Measurements from ENCODE around the gene CYP46A1. TPM values are rescaled to one million over a fixed set of nuclear protein-coding genes. Genes with fewer than 3 reads are reported as not detected.

CYP46A1 gene
- total RNA-seq, 1 experiment from 2014 or later = 0.06 TPM

DNA sequence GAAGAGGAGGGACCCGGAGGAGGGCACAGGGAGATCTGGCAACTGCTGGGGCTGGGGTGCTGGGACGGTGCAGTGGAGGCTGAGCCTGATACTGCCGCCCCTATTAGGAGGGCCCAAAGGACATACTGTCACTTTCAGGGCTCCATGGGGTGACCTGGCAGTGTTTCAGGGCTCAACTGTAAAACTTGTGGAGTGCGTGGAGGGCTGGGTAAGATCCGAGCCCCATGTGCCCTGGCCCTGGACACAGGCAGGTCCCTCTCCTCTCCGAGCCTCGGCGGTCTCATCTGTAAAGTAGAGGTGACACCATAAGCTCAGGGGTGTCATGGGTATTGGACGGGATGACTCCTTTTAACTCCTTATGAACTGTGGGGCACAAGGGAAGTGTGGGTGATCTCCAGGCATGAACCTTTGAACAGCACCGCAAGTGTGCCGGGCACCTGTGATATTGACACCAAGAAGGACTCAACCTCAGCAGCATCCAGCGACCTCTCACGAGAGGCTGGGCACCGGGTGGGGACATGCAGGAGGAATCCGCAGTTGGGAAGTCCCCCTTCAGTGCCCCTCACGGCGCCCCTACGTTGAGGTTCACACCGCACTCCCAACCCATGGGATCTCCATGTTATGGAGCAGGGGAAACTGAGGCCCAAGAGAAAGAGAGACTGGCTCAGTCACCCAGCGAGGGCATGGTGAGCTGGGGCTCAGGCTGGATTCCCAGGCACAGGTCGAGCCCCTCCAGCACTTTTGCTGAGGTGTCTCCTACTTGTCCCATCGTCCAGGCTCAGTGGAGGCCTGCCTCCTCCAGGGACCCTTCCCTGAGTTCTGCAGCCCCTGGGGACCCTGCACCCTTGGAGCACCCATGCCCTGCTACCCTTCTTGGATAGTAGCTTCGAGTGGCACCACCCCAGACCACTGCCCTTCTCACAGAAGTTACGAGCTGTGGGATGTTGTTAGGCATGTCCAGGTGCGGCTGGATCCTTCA, 58.7 kb downstream of the CYP46A1 start:
- no peak for DNase-seq (ENCODE audit: low read depth)

DNA sequence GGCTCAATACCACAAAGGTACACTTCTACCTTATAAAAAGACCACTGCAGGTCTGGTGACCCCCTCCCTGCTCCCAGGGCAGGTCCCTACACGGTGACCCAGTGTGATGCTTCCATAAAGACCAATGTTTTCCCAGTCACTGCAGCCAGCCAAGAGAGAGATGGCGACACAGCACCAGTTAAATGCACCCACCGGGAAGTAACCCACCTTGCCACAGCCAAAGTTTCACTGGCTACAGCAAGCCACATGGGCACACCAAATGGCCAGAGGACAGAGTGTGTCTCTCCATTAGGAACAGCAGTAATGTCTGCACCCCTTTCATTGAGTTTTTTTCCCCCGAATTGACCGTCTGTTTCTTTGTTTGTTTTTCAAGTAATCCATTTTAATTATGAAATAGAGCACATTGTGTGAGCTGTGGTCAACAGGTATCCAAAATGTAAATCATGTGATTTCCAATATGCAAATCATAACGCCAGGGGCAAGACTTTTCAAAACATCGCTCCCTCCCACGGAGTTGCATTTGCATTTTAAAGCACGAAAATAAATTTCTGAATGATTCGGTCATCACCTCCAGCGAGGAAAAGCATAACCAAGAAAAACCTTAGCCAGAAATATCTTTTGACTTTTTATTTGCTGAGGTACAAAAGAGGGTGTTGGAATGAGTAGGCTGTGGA, 60.2 kb downstream of the CYP46A1 start:
- DNase-seq (ENCODE audit: low read depth) = peak; percentile 88

DNA sequence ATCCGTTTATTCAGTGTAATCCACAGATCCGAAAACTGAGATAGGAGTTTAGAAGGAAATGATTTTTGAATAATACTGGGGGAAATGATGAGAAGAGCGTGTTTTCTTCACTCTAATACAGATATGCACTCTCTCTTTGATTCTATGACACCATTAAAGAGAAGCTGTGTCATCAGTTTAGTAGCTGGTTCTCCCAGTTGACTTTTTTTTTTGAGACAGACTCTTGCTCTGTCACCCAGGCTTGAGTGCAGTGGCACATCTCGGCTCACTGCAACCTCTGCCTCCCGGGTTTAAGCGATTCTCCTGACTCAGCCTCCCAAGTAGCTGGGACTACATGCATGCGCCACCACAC, 60.8 kb downstream of the CYP46A1 start:
- no peak for DNase-seq (ENCODE audit: low read depth)

DNA sequence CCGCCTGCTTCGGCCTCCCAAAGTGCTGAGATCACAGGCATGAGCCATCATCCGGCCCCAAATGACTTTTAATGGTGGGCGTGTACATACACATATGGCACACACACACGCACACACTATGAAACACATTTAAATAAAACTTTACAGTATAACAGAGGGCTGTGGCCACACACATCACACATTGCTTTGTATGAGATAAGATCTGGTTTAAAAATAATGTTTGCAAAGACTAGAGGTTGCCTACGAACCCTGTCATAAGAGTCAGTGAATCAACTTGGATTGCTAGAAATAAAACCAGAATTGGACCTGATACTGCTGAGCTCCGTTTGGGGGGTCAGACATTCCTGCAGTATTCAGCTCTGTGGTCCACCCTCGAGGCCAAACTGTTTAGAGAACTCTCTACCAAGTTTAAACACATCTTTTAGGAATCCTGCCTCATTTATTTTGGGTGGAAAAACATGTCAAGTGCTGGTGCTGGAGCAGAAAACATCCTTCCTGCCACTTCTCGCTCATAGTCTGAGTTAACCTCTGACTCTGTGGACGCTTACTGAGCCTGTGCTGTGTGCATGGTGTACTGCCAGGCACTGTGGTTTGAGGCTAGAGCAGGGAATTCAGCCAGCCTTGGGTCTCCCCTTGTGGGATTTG, 61.3 kb downstream of the CYP46A1 start:
- DNase-seq (ENCODE audit: low read depth) = peak; percentile 93

DNA sequence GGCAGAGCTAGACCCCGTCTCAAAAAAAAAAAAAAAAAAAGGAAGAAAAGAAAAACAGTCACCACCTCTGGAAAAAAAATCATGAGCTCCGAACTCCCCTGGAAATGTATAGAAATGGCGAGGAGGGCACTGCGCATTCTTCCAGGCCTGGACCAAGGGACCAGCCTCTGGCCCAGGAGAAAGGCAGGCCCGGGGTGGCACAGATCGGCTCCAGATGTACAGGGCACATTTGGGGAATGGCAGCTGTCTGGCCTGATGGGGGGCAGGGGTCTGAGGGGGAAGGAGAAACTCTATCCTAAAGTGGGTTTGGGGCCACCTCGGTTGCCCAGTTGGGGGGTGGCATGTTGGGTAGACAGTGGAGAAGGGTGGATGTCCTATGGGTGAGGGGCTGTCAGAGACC, 63.1 kb downstream of the CYP46A1 start:
- no peak for DNase-seq (ENCODE audit: low read depth)

DNA sequence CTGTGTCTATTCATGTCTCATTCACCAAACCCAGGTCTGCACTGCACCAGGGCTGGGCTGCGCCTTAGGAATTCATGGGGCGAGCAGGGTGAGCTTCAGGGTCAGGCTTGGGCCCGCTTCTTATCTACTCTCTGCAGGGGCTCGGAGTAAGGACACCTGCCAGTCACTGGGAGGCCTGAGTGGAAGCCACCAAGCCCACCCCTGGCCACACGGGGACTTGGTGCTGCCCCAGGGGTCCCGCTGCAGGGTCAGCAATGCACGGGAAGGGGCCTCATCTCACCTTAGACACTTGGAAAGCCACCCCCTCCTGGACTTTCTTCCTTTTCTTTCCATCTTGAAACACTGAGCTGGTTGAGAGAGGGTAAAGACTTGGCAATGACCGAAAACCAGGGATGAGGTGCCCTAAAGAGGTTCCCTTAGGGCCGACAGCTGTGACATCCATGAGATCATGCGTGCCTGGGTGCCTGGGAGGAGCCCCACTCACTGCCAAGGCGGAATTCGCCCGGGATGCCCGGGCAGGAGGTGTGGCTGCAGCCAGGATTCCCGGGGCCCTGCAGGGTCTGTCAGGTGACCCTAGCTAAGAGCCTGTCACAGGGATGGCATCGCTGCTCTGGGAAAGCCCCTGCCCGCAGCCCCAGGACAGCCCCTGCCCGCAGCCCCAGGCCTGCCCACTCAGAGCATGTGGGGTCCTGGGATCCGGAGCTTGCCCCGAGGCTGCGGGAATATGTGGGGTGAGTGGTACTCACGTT, 63.7 kb downstream of the CYP46A1 start:
- DNase-seq (ENCODE audit: low read depth) = no peak

DNA sequence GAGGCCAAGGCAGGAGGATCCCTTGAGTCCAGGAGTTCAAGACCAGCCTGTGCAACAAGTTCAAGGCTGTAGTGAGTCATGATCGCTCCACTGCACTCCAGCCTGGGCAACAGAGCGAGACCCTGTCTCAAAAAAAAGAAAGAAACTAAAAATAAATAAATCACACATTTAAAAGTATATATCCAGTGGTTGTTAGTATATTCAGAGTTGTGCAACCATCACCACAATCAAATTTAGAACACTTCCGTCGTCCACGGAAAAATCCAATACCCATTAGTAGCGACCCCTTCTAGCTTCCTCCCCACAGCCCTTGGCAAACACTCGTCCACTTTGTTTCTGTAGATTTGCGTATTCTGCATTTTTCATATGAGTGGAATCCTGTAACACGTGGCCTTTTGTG, 64.4 kb downstream of the CYP46A1 start:
- no peak for DNase-seq (ENCODE audit: low read depth)

DNA sequence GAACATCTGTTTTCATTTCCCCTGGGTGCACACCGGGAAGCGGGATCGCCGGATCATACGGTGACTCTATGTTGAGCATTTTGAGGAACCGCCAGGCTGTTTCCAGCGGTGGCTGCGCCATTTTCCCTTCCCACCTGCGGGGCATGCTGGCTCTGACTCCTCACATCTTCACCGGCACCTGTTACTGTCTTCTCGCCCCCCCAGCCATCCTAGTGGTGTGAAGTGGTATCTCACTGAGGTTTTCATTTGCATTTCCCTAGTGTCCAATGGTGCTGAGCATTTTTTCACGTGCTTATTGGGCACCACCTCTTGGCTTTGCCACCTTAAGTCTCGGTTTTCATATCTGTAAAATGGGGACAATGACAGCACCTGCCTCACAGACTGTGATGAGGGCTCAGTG, 65.0 kb downstream of the CYP46A1 start:
- DNase-seq (ENCODE audit: low read depth) = no peak

DNA sequence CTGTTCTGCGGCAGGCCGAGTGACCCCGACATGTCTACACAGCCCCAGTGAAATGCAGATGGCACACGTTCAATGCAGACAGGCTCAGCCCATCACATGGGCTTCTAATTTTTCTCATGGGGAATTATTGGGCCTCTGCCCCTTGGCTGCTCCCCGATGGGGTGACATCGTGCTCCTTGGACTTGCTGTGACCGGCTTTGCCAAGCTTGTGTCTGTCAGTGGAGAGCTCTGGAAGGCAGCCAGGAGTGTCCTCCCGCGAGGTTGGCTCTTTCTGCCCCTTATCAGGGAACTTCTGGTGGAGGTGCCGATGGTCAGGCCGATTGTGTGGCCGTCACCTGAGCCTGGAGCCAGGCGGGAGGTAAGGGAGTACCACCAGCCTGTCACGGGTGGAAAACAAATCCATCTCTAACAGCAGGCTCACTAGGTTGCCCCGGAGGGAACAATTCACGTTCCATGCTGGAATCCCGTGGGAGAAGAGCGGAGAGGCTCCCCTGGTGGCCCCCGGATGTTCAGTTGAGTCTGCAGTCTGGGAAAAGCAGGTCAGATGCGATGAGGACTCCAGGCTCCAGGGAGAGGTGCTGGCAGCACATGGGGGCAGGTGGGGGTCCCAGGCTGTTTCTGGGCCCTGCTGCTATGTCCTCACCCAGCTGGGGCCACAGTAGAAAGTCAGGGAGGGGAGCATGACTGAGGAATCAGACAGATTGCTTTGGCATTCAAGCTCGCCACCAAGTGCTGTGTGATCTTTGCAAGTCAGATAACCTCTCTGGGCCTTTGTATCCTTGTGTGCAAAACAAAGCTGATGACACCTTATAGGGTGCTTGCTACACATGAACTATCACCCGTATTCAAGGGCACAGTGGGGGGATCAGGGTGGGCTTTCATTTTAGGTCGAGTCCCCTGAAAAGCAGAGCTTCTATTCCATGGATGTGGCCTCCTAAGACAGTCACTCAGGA, 65.9 kb downstream of the CYP46A1 start:
- DNase-seq (ENCODE audit: low read depth) = no peak

DNA sequence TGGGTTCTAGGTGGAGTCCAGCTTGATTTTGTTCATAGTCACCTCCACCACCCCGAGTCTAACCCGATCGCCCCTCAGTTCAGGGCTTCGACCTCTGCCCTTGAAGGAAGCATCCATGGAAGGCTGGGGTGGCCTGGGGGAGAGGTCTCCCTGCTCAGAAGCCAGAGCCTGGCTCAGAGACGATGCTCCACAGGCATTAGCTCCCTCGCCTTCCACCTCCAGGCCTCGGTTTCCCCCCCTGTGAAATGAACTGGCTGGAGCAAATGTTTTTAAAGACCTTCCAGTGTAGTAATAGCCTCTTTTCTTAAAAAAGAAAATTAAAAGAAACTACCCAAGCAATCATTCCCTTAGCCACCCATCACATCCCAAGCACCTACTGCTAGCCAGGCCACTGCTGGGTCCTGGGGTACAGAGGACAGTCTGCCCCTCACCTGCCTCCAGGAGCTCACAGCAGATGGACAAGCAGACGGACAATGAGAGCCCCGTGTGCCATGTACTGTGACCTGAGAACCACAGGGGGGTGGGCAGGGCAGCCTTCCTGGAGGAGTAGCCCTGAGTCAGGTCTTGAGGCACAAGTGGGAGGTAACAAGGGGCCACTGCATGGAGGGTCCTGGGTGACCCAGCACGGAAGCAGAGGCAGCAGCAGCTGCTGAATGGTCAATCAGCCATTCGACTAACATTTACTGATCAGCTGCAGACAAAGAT, 66.8 kb downstream of the CYP46A1 start:
- DNase-seq (ENCODE audit: low read depth) = no peak

DNA sequence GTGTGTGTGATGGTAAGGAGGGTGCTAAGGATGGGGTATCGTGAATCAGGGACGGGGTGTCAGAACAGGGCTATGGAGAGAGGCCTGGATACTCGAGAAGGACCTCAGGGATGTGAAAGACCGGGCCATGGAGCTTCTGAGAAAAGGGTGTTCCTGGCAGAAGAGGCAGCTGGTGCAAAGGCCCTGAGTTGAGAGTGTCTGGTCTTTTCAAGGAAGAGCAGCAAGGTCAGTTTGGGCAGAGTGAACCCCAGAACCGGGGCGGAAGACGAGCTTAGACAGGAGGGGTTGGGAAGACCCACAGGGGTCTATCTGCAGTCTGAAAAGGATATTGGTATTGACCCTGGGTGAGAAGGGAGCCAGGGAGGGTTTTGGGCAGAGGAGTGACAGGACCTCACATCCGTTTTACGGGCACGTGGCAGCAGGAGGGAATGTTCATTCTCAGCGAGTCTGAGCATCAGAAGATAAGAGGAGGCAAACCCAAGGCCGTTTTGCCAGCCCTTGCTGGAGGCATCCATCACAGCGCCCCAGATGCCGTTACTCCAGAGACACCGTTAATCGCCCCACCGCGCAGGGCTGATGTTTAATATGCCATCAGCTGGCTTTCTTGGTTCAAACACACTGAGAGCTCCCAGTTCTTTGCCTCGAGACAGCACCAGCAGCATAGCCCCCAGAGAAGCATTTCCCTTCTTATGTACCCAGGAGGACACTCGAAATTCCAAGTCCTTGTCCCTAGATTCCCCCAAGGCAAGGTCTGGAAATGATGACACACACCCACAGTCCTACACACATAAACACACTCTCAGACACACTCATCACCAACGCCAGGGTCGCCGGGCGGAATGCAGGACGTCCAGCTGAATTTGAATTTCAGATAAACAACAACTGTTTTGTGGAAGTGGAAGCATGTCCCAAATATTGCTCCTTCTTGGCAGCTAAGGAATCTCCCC, 67.7 kb downstream of the CYP46A1 start:
- peak; percentile 71 for DNase-seq (ENCODE audit: low read depth)

DNA sequence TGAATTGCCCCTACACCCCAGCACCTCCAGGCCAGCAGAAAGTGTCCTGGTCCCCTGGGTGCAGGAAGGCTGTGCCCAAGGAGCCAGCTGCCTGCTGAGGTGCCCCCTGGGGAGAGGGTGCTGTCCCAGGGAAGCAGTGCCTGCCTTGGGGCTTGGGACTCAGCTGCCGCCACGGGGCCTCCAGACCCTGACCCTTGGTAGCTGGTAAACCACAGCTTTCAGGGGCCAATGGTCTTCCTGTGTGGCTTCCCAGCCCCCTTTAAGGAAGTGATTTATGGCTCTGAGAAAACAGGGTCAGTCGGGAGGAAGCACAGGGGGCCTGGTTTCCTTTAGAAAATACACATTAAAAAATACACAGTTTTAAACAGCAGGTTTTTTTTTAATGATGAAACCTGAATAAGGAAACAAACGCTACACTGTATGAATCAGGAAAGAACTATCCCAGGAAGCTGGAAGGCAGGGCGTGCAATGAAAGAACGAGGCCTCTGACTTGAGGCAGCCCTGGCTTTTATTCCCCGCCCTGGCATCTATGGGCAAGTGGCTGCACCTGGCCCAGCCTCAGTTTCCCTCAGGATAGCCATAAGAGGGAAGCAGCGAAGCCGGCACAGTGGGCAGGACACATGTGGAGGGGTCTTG, 68.5 kb downstream of the CYP46A1 start:
- DNase-seq (ENCODE audit: low read depth) = peak; percentile 83

DNA sequence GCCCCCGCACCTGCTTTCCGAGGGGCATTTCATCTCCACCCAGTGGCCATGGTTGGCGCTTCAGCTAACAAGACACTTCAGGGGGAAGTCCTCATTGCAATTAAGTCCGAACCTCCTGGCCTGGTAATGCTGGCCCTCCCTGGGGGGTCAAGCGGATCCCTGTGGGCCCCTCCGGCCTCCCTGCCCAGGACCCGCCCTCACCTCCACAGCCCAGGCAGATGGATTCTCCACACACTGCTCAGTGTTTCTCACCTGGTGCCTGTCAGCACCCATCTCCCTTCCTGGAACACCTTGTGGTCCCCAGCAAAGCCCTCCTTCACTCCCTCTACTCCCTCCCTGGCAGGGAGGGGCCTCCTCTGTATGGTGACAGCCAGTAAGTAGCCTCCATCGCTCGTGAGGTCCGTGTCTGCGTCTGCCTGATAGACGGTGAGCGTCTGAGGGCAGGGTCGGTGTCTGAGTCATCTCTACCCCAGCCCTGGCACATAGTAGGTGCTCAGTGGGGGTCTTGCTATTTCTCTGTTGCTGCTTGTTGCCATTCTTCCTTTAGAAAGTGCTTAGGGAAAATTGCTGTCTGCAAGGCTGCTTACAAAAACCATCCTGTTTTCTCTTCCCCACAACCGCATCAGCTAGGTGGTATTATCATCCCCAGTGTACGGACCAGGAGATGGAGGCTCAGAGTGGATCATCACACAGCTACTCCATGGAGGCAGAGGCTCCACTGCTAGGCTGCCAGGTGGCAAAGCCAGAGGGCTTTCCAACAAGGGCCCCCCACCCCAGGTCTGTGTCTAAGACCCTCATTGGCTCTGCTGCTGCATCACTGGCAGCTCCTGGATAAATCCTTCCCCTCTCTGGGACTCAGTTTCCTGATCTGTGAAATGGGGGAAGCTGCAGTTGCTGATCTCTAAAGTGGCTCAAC, 69.4 kb downstream of the CYP46A1 start:
- peak; percentile 61 for DNase-seq (ENCODE audit: low read depth)

DNA sequence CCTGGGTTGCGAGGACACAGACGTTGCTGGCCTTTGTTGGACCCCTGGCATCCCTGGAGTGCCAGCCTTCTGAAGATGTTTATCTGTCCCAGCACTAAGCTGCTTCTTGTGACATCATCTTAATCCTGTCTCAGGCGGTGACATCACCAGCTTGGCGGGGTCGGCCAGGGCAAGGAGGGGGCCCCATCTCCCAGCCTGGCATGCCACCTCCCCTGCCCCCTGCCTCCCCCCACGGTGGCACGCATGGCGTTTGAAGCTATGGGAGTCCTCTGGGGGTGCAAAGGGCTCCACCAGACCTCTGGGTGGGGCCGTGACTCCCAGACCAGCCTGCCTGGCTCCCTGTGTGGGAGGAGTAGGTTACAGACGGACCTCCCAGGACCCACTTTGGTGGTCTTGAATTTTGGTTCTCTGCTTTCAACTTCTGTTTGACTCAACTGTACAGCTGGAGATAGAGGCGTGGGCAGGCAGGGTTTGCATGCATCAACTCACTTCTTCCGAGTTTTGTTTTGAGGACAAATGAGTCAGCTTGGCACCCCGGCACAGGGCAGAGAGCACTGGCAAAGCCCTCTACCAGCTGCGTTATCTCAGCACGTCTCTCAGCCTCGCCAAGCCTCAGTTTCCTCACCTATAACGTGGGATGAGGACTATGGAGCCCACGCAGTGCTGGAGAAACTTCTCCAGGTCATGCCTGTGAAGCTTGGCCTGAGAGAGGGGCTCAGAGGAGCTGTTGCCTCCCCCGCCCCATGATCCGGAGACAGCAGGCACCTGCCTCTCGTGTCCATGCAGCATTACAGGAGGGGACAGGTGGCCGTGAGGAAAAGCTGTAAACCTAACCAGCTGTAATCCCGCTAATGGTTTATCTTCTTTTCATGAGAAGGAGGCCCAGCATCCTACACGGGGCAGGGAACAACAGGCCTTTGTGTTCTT, 70.3 kb downstream of the CYP46A1 start:
- peak; percentile 78 for DNase-seq (ENCODE audit: low read depth)

DNA sequence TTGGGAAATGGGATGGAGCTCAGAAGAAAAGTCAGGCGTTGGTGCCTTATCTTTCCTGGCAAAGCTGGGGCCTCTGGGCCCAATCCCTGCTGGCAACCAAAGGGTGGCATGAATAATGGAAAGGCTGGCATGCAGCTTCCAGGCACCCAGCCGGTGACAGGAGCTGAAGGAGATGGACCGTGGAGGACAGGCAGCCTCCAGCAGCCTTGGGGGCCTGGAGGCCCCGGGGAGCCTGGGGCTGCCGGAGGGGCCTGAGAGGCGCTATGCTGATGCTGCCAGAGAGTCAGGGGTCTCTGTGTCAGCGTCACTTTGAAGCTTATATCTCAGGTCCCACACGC, 70.9 kb downstream of the CYP46A1 start:
- no peak for DNase-seq (ENCODE audit: low read depth)
